Islet precursor cell (in vitro differentiated cells): Measurements from ENCODE around the gene FES.
"Not testable (repeated sequence)": the region's sequence is repeated elsewhere in the genome, so short reads cannot be mapped to it uniquely, and the experiment has no call there.

Experiments used
- DNase-seq: peaks from one replicate; pipeline ENCODE4 v3.0.0-alpha.2; 2018

The FES gene

GRCh38 chr15:90911906-90912769 is 27.8 kb downstream of the FES start:
- no peak for DNase-seq

DNA sequence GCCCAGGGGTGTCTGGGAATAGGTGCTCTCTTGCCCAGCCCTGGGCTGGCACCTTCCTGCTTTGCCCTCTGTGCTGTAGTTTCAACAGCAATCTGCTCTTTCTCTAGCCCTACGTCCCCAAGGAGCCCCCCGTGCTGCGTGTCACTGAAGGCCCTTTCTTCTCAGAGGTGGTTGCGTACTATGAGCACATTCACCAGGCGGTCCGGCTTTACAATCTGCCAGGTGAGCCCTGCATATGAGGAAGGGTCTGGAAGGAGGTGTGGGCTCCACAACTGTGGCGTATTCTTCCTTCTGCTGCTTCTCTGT is 28.4 kb downstream of the FES start:
- DNase-seq, result no peak

DNA sequence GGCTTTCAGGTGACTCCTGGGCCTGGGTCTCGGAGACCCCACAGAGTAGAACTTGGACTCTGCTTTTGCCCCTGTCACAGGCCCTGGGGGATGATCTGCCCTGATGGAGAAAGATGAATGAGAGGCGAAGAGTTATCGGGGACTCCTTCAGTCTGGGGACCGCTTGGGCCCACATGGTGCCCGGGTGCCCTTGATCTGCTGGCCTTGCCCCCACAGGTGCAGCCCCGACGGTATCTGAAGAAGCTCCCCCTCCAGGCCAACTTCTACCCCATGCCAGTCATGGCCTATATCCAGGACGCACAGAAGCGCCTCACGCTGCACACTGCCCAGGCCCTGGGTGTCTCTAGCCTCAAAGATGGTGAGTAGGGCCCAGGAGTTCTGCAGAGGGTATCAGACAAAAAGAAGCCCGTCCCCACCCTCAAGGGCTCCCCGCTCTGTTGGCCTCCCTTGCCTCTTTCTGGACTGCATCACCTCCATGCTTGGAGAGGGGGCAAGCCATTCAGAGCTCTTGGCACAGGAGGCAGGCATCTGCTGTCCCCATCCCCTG is 29.2 kb downstream of the FES start:
- DNase-seq, result no peak

GRCh38 chr15:90914305-90915080 is 30.2 kb downstream of the FES start:
- DNase-seq, result no peak

- DNase-seq, result no peak
Observed at GRCh38 chr15:90915216-90915807, 31.0 kb downstream of the FES start.

GRCh38 chr15:90915808-90916440 is 31.6 kb downstream of the FES start:
- peak; percentile 82 for DNase-seq

- no peak for DNase-seq
Observed at GRCh38 chr15:90916461-90916860, 32.2 kb downstream of the FES start.

- no peak for DNase-seq
Observed at GRCh38 chr15:90917569-90917968, 33.3 kb downstream of the FES start.

- DNase-seq, result no peak
Observed at GRCh38 chr15:90918034-90918788, 33.9 kb downstream of the FES start.

DNA sequence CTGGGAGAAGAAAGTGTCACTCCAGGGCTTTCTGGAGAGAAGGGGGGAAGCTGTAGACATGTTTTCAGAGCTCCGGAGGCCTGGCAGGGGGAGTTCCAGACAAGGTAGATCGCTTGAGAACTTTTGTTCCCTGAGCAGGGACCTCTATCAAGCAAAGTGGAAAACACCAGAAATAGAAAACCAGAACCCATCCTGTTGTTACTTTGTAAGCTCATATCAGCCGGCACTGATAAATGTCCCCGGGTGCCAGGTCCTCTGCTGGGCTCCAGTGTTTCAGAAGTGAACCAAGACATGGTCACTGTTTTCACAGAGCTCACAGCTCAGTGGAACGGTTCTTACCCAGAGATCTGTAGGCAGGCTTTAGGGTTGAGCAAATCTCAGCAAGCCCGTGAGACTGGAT is 34.5 kb downstream of the FES start:
- no peak for DNase-seq

- no peak for DNase-seq
Observed at GRCh38 chr15:90921887-90922286, 37.6 kb downstream of the FES start.

GRCh38 chr15:90922712-90923322 is 38.5 kb downstream of the FES start:
- DNase-seq, result not testable (repeated sequence)

DNA sequence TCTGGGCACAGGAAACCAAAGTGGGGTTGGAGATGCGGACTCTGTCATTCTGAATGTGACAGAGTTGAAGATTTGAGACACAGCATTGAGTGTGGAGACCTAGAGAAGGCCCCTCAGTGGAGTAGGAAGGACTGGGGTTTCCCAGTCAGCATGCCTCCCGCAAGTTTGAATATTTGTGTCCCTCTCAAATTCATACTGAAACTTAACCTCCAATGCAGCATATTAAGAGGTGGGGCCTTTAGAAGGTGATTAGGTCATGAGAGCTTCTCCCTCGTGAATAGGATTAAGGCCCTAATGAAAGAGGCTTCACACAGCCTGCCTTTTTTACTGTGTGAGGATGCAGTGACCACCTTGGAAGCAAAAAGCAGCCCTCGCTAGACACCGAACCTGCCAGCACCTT is 40.1 kb downstream of the FES start:
- DNase-seq, result no peak

GRCh38 chr15:90926766-90927165 is 42.5 kb downstream of the FES start:
- not testable (repeated sequence) for DNase-seq

DNA sequence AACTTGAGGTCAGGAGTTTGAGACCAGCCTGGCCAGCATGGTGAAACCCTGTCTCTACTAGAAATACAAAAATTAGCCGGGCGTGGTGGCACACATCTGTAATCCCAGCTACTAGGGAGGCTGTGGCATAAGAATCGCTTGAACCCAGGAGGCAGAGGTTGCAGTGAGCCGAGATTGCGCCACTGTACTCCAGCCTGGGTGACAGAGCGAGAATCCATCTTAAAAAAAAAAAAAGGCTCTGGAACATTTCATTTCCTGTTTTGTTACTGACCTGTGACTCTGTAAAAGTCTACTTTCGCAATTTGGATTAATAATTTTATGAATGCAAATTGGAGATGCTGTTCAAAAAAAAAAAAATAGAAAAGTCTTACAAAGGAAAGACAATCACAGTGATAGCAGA is 43.8 kb downstream of the FES start:
- not testable (repeated sequence) for DNase-seq

DNA sequence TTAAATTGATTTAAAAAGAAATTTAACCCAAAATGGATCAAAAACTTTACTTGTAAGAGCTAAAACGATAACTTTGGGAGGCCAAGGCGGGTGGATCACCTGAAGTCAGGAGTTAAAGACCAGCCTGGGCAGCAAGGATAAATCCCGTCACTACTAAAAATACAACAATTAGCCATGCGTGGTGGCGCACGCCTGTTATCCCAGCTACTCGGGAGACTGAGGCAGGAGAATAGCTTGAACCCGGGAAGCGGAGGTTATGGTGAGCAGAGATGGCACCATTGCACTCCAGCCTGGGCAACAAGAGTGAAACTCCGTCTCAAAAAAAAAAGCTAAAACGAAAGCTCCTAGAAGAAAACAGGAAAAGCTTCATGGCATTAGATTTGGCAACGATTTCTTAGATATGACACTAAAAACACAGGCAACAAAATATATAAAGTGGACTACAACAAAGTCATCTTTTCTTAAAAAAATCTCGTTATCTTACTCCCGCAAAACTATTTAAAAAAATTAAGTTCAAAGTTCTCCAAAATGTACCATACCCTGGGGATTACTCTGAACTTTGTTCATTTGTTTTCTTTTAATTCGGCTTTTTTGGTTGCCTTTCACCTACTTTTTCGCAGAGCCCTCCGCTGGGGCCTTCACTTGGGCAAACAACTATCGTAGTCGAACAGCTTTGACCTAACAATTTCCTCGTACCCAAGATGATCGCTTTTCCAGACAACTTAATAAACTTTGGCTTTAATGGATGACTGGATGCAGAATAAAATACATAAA is 45.1 kb downstream of the FES start:
- DNase-seq, result no peak

DNA sequence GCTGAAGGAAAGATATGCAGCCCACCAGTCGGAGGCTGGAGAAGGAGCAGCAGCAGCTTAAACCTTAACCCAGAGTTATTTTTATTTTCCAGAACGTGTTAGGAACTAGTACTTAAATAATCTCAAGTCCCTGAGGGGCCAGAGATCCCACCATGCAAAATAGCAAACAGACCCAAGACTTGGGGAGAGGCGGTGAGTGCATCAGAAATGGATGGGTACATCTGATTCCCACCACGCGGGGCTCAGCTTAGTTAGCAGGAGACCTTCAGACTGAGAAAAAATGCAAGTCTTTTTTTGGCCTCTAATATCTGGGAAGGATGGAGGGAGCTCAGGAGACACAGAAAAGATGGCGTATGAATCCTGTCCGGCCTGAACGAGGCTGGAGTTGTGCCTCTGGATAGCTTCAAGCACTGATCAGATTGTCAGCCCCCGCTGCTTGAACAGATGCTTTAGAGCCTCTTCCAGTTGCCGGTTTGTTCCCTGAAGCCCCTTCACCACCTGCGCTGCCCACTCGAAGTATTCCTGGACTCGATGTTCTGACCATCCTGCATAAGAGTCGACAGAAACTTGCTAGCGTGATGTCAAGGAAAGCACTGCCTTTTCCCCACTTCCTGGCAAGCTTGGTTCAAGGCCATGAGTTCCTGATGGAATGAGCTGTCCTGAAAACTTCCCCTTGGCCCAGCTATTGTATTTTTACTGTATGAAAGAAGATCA is 46.7 kb downstream of the FES start:
- no peak for DNase-seq

GRCh38 chr15:90931575-90931827 is 47.2 kb downstream of the FES start:
- no peak for DNase-seq

DNA sequence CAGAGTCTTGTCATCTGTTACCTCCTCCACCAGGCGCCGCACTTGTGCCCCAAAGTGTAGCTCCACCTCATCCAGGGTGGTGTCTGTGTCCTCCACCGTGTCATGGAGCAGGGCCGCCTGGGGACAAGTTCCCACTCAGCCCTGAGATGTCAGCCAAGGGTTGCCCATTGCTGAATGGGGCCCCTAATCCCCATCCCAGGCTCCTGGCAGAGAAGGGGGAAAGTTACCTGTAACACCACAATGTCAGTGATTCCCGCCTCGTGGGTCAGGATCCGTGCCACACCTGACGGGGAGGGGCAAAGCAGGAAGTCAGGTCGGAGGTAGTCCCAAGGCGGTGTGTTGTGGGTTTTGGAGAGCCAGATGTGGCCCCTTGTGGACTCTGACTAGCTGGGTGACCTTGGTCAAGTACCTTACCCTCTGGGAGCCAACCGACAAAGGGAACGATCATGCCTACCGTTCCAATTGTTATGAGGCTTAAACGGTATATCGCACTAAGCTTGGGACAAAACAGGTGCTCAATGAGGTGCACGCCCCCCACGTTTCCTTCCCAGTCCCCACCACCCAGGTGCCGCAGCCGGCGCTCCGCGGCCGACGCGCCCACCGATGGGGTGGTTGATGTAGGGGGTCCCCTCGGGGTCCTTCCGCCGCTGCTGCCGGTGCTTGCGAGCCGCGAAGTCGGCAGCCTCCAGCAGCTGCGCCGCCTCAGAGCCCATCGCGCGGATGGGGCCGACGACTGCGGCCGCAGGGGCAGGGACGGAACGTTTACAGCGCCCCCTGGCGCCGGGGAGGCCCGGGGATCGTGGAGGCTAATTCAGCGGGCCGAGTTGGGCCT is 47.7 kb downstream of the FES start, which contains the start of gene HDDC3:
Gene HDDC3 (minus strand): TSS at position 722 of the 832 bp plus-strand sequence. CDS start 9 bp downstream, at position 713.
- DNase-seq, result peak; percentile 94

DNA sequence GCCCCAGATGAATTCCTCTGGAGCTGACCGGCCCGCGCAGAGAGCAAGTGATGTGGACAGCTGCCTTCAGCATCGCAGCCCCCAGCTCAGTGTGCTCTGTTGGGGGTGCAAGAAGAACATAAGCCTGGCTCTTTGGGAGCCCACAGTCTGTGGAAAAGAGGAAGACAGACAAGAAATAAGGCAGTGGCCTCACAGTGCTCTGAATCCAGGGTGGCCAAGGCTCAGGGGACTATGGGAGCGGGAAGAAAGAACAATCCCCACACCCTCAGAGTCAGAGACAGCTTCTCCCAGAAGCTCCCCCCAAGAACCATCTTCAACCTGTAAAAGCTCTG is 48.3 kb downstream of the FES start:
- DNase-seq, result no peak
